Measurements from ENCODE around the gene TMEM106B. TPM values are rescaled to one million over a fixed set of nuclear protein-coding genes. Genes with fewer than 3 reads are reported as not detected.

The TMEM106B gene
- total RNA-seq, 1 donor from 2014 or later = 43.2 TPM

DNA sequence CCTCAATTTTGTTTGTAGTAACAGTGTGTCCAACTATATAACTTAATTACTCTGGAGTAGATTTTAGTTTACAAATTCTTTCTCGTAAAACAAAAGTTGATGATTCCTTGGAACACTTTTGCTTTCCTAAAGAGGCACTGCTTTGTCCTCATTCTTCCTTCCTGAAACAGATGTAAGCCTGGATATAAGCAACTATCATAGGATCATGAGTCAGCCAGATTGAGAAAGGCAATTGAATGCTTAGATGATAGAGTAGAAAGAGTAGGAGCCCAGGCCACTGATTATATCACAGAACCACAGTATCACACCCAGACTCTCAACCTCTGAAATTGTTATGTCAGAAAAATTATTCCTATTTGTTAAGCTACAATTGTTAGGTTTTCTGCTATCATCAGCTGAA lies 69.9 kb downstream of the TMEM106B start:
- no peak for ATAC-seq (ENCODE audit: poor library complexity)
- intact Hi-C loops (cut with DNase I) = no loop called here
- no peak for DNase-seq

DNA sequence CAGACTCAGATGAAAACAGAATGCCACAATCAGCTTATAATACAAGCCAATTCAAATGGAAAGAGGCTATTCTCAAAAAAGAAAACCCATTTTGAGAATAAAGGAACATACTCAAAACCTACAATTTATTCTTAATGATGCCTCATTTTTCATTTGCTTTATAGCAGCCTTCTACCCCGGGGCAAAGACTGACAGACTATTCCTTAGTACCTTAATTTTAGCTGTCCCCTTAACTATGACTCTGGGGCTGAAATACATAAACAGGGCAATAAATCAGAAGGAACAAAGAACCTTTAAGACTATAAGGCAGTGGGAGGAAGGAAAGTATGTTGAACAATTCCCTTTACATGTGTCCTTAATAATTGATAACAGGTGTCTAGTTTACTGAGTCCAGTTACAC lies 76.8 kb downstream of the TMEM106B start:
- intact Hi-C loops (cut with DNase I) = no loop called here
- DNase-seq = no peak
- ATAC-seq (ENCODE audit: poor library complexity) = no peak

DNA sequence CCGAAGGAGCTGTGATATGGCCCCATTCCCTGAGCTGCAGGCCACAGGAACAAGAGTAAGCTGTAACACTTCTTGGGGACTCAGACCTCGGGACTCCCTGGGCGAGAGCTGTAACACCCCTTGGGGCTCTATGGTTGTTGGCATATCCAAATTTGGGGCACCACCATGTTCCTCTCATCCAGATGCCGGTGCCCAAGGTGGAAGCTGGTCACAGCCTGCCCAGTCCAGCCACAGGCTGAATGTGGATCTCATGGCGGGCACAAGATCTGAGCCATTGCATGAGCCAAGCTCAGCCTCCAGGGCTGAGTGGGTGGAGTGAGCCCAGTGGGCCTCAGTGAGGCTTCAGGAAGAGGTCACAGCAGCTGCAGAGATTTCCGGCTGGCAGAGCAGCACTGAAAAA lies 78.9 kb downstream of the TMEM106B start:
- intact Hi-C loops (cut with DNase I) = no loop called here
- ATAC-seq (ENCODE audit: poor library complexity) = no peak
- no peak for DNase-seq

DNA sequence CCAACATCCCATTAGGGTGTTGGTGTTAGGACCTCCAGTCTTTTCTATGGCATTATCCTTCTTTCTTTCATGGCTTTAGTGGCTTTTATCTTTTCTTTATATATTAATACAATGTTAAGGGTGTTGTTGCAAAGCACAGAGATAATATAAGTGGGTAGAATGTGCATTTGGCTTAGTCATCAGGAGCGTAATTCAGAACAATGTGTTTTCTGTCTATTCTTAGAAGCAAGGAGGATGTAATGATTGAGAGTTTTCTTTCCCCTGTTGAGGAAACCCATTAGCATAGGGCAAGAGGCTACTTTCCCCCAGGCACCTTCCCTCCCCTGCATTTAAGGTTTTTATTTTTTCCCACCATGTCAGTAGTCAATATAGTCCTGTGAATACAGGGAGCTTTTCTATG lies 79.7 kb downstream of the TMEM106B start:
- ATAC-seq (ENCODE audit: poor library complexity) (no peak), DNase-seq (no peak)
- intact Hi-C loops (cut with DNase I) = no loop called here

DNA sequence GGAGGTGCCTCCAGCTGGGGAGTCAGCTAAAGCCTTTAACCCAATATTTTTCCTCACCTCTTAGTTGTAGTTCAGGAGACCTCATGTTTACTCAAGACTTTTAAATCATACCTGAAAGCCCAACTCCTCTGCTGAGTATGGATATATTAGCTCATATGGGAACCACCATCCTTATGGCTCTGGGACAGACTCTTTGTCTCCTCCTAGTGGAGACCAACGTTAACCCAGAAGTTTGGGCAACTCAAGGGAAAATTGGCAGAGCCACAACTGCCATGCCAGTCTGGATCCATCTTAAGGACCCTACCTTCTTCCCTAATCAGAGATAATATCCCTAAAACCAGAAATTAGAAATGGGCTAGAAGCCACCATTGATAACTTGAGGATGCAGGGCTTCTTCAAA lies 80.8 kb downstream of the TMEM106B start:
- no peak for DNase-seq
- intact Hi-C loops (cut with DNase I) = no loop called here
- no peak for ATAC-seq (ENCODE audit: poor library complexity)

Other genes with a start within 250 kb of the TMEM106B start
- not detected for gene VWDE, start 192.6 kb downstream of the TMEM106B start, total RNA-seq